Glomerular visceral epithelial cell (primary cell): Measurements from ENCODE around the gene ADAMTS4.

Experiments used
- DNase-seq: peaks from one replicate; pipeline ENCODE4 v3.0.0-alpha.2; 2016; ENCODE audit errors: extremely low spot score

Gene ADAMTS4

GRCh38 chr1:161145832-161146231 is 53.0 kb downstream of the ADAMTS4 start:
- DNase-seq, result no peak

GRCh38 chr1:161140755-161141400 is 58.0 kb downstream of the ADAMTS4 start:
- no peak for DNase-seq

GRCh38 chr1:161139766-161140165 is 59.1 kb downstream of the ADAMTS4 start:
- DNase-seq, result peak; percentile 47

- DNase-seq, result no peak
These were observed 60.4 kb downstream of the ADAMTS4 start for GRCh38 chr1:161138431-161138830.

GRCh38 chr1:161137881-161138280 is 61.0 kb downstream of the ADAMTS4 start:
- DNase-seq, result no peak
